Measurements from ENCODE around the gene DDC.
A peak's percentile ranks its signal among the peaks of the same experiment; 100 is the strongest.

DDC gene

GRCh38 chr7:50502001-50502684, 63.1 kb downstream of the DDC start:
- peaks cover 5% of the 10 kb centered on the region for H3K9me3 ChIP-seq (ENCODE audit: control insufficient read depth, low read length)
- H3K4me3 ChIP-seq (ENCODE audit: extremely low read depth, insufficient read depth, low read length, poor library complexity, severe bottlenecking), result no peak overlapping the region
- H3K36me3 ChIP-seq (ENCODE audit: control insufficient read depth, insufficient read depth, low read length), result no peaks in the 10 kb centered on the region
- 82 to 100% methylated on average over 8 of the region's 8 CpGs for WGBS, 2 experiments (ENCODE audit: insufficient coverage in 2 of 2)
- peak overlapping the region; percentile 41 for H3K27ac ChIP-seq (ENCODE audit: low read depth, low read length, severe bottlenecking)
- H3K4me1 ChIP-seq (ENCODE audit: control insufficient read depth, insufficient read depth, low read length, poor library complexity, severe bottlenecking), result peaks cover 3% of the 10 kb centered on the region

- peaks cover 3% of the 10 kb centered on the region for H3K4me1 ChIP-seq (ENCODE audit: control insufficient read depth, insufficient read depth, low read length, poor library complexity, severe bottlenecking)
- peaks cover 5% of the 10 kb centered on the region for H3K9me3 ChIP-seq (ENCODE audit: control insufficient read depth, low read length)
- no peak overlapping the region for H3K4me3 ChIP-seq (ENCODE audit: extremely low read depth, insufficient read depth, low read length, poor library complexity, severe bottlenecking)
- no peaks in the 10 kb centered on the region for H3K36me3 ChIP-seq (ENCODE audit: control insufficient read depth, insufficient read depth, low read length)
- H3K27ac ChIP-seq (ENCODE audit: low read depth, low read length, severe bottlenecking), result no peak overlapping the region
- WGBS, 2 experiments (ENCODE audit: insufficient coverage in 2 of 2), result 88 to 100% methylated on average over 6 of the region's 6 CpGs
These were observed 66.1 kb downstream of the DDC start for GRCh38 chr7:50499092-50499491.

GRCh38 chr7:50497968-50498367, 67.2 kb downstream of the DDC start:
- no peak overlapping the region for H3K27ac ChIP-seq (ENCODE audit: low read depth, low read length, severe bottlenecking)
- 86 to 93% methylated on average over 1 to 3 of the region's 5 CpGs for WGBS, 2 experiments (ENCODE audit: insufficient coverage in 2 of 2)
- peaks cover 5% of the 10 kb centered on the region for H3K9me3 ChIP-seq (ENCODE audit: control insufficient read depth, low read length)
- no peak overlapping the region for H3K4me3 ChIP-seq (ENCODE audit: extremely low read depth, insufficient read depth, low read length, poor library complexity, severe bottlenecking)
- peaks cover 3% of the 10 kb centered on the region for H3K4me1 ChIP-seq (ENCODE audit: control insufficient read depth, insufficient read depth, low read length, poor library complexity, severe bottlenecking)
- no peaks in the 10 kb centered on the region for H3K36me3 ChIP-seq (ENCODE audit: control insufficient read depth, insufficient read depth, low read length)

GRCh38 chr7:50497068-50497642, 68.0 kb downstream of the DDC start:
- Histone ChIP-seq H3K36me3 (ENCODE audit: control insufficient read depth, insufficient read depth, low read length) (no peaks in the 10 kb centered on the region), H3K27ac (ENCODE audit: low read depth, low read length, severe bottlenecking) (peak overlapping the region; percentile 82), H3K4me1 (ENCODE audit: control insufficient read depth, insufficient read depth, low read length, poor library complexity, severe bottlenecking) (peaks cover 3% of the 10 kb centered on the region), H3K4me3 (ENCODE audit: extremely low read depth, insufficient read depth, low read length, poor library complexity, severe bottlenecking) (no peak overlapping the region), H3K9me3 (ENCODE audit: control insufficient read depth, low read length) (peaks cover 5% of the 10 kb centered on the region)
- WGBS, 2 experiments (ENCODE audit: insufficient coverage in 2 of 2), result 84 to 87% methylated on average over 4 to 7 of the region's 8 CpGs

- Histone ChIP-seq H3K9me3 (ENCODE audit: control insufficient read depth, low read length) (peaks cover 5% of the 10 kb centered on the region), H3K4me3 (ENCODE audit: extremely low read depth, insufficient read depth, low read length, poor library complexity, severe bottlenecking) (no peak overlapping the region), H3K4me1 (ENCODE audit: control insufficient read depth, insufficient read depth, low read length, poor library complexity, severe bottlenecking) (peaks cover 3% of the 10 kb centered on the region), H3K27ac (ENCODE audit: low read depth, low read length, severe bottlenecking) (peak overlapping the region; percentile 82), H3K36me3 (ENCODE audit: control insufficient read depth, insufficient read depth, low read length) (no peaks in the 10 kb centered on the region)
- WGBS, 2 experiments (ENCODE audit: insufficient coverage in 2 of 2), result 91 to 92% methylated on average over 4 to 5 of the region's 6 CpGs
These were observed 68.6 kb downstream of the DDC start for GRCh38 chr7:50496569-50496968.

GRCh38 chr7:50495746-50496145, 69.5 kb downstream of the DDC start:
- Histone ChIP-seq H3K36me3 (ENCODE audit: control insufficient read depth, insufficient read depth, low read length) (no peaks in the 10 kb centered on the region), H3K4me3 (ENCODE audit: extremely low read depth, insufficient read depth, low read length, poor library complexity, severe bottlenecking) (no peak overlapping the region), H3K4me1 (ENCODE audit: control insufficient read depth, insufficient read depth, low read length, poor library complexity, severe bottlenecking) (peaks cover 3% of the 10 kb centered on the region), H3K9me3 (ENCODE audit: control insufficient read depth, low read length) (no peaks in the 10 kb centered on the region), H3K27ac (ENCODE audit: low read depth, low read length, severe bottlenecking) (peak overlapping the region; percentile 82)
- 80 to 83% methylated on average over 1 to 2 of the region's 3 CpGs for WGBS, 2 experiments (ENCODE audit: insufficient coverage in 2 of 2)

- Histone ChIP-seq H3K4me3 (ENCODE audit: extremely low read depth, insufficient read depth, low read length, poor library complexity, severe bottlenecking) (no peak overlapping the region), H3K27ac (ENCODE audit: low read depth, low read length, severe bottlenecking) (no peak overlapping the region), H3K4me1 (ENCODE audit: control insufficient read depth, insufficient read depth, low read length, poor library complexity, severe bottlenecking) (peaks cover 3% of the 10 kb centered on the region), H3K36me3 (ENCODE audit: control insufficient read depth, insufficient read depth, low read length) (no peaks in the 10 kb centered on the region), H3K9me3 (ENCODE audit: control insufficient read depth, low read length) (peaks cover 4% of the 10 kb centered on the region)
- 93 to 95% methylated on average over 28 to 29 of the region's 30 CpGs for WGBS, 2 experiments (ENCODE audit: insufficient coverage in 2 of 2)
These were observed 72.3 kb downstream of the DDC start for GRCh38 chr7:50492770-50493519.

GRCh38 chr7:50491943-50492342, 73.3 kb downstream of the DDC start:
- 88 to 100% methylated on average over 1 of the region's 1 CpG for WGBS, 2 experiments (ENCODE audit: insufficient coverage in 2 of 2)
- H3K36me3 ChIP-seq (ENCODE audit: control insufficient read depth, insufficient read depth, low read length), result no peaks in the 10 kb centered on the region

GRCh38 chr7:50491209-50491608, 74.0 kb downstream of the DDC start:
- WGBS, 2 experiments (ENCODE audit: insufficient coverage in 2 of 2), result no CpG with 5 or more reads among the region's 5 CpGs
- no peak overlapping the region for H3K4me3 ChIP-seq (ENCODE audit: extremely low read depth, insufficient read depth, low read length, poor library complexity, severe bottlenecking)
- H3K36me3 ChIP-seq (ENCODE audit: control insufficient read depth, insufficient read depth, low read length), result no peaks in the 10 kb centered on the region
- no peaks in the 10 kb centered on the region for H3K4me1 ChIP-seq (ENCODE audit: control insufficient read depth, insufficient read depth, low read length, poor library complexity, severe bottlenecking)
- peaks cover 4% of the 10 kb centered on the region for H3K9me3 ChIP-seq (ENCODE audit: control insufficient read depth, low read length)
- H3K27ac ChIP-seq (ENCODE audit: low read depth, low read length, severe bottlenecking), result no peak overlapping the region

More at GRCh38 chr7:50491943-50492342, 73.3 kb downstream of the DDC start:
- H3K4me3 ChIP-seq (ENCODE audit: extremely low read depth, insufficient read depth, low read length, poor library complexity, severe bottlenecking), result no peak overlapping the region
- no peak overlapping the region for H3K27ac ChIP-seq (ENCODE audit: low read depth, low read length, severe bottlenecking)
- H3K9me3 ChIP-seq (ENCODE audit: control insufficient read depth, low read length), result peaks cover 4% of the 10 kb centered on the region
- peaks cover 3% of the 10 kb centered on the region for H3K4me1 ChIP-seq (ENCODE audit: control insufficient read depth, insufficient read depth, low read length, poor library complexity, severe bottlenecking)

GRCh38 chr7:50488379-50488778, 76.8 kb downstream of the DDC start:
- H3K4me1 ChIP-seq (ENCODE audit: control insufficient read depth, insufficient read depth, low read length, poor library complexity, severe bottlenecking), result no peaks in the 10 kb centered on the region
- H3K36me3 ChIP-seq (ENCODE audit: control insufficient read depth, insufficient read depth, low read length), result no peaks in the 10 kb centered on the region

GRCh38 chr7:50486512-50486911, 78.7 kb downstream of the DDC start:
- Histone ChIP-seq H3K4me1 (ENCODE audit: control insufficient read depth, insufficient read depth, low read length, poor library complexity, severe bottlenecking) (no peaks in the 10 kb centered on the region), H3K4me3 (ENCODE audit: extremely low read depth, insufficient read depth, low read length, poor library complexity, severe bottlenecking) (no peak overlapping the region), H3K27ac (ENCODE audit: low read depth, low read length, severe bottlenecking) (no peak overlapping the region), H3K36me3 (ENCODE audit: control insufficient read depth, insufficient read depth, low read length) (no peaks in the 10 kb centered on the region), H3K9me3 (ENCODE audit: control insufficient read depth, low read length) (peaks cover 4% of the 10 kb centered on the region)
- WGBS, 2 experiments (ENCODE audit: insufficient coverage in 2 of 2), result no CpG with 5 or more reads among the region's 1 CpG

More at GRCh38 chr7:50488379-50488778, 76.8 kb downstream of the DDC start:
- no peak overlapping the region for H3K27ac ChIP-seq (ENCODE audit: low read depth, low read length, severe bottlenecking)
- H3K9me3 ChIP-seq (ENCODE audit: control insufficient read depth, low read length), result peaks cover 4% of the 10 kb centered on the region
- no peak overlapping the region for H3K4me3 ChIP-seq (ENCODE audit: extremely low read depth, insufficient read depth, low read length, poor library complexity, severe bottlenecking)
